ENCODE data around the gene KCNJ5. TPM values are rescaled to one million over a fixed set of nuclear protein-coding genes. Genes with fewer than 3 reads are reported as not detected.

The KCNJ5 gene
- total and polyA plus RNA-seq, 4 donors, result 1.6 to 2.7 (median 2.4) TPM

Other genes with a start within 250 kb of the KCNJ5 start
- 10 to 100 TPM; 12.5 to 29.8 TPM for gene FLI1, start 197.3 kb upstream of the KCNJ5 start, total RNA-seq
- 10 to 100 TPM; 14.2 to 18.2 TPM for gene FLI1, start 197.3 kb upstream of the KCNJ5 start, polyA plus RNA-seq (ENCODE audit: insufficient read length in 2 of 2)
- gene KCNJ1, start 24.1 kb upstream of the KCNJ5 start, total RNA-seq, result under 1 TPM in 1 of 2 donors, not detected in 1; 0.06 TPM
- under 1 TPM; 0.43 to 0.50 TPM for gene KCNJ1, start 24.1 kb upstream of the KCNJ5 start, polyA plus RNA-seq (ENCODE audit: insufficient read length in 2 of 2)
- under 1 TPM; 0.59 to 0.66 TPM for gene TP53AIP1, start 51.5 kb downstream of the KCNJ5 start, total RNA-seq
- gene TP53AIP1, start 51.5 kb downstream of the KCNJ5 start, polyA plus RNA-seq (ENCODE audit: insufficient read length in 2 of 2), result 1 to 10 TPM; 1.3 to 1.4 TPM

All from spinal cord (tissue), 4 donors.